SK-N-SH (cell line): ENCODE data around the gene ENTR1. TPM values are rescaled to one million over a fixed set of nuclear protein-coding genes. Genes with fewer than 3 reads are reported as not detected.

ENCODE experiments used
- CTCF ChIA-PET: fragments of 300-600, 350-600 bp; formaldehyde crosslinking; extraction: SDS; loops from one replicate; lab custom pipeline; 2021; lab: Yijun Ruan, JAX
- POLR2A ChIA-PET: fragments of 350-600 bp; sonication (Branson Sonifier 250); formaldehyde crosslinking; extraction: SDS; loops from one replicate; lab custom pipeline; 2020; ENCODE audit warnings: antibody characterized with exemption, inconsistent platforms; lab: Yijun Ruan, JAX
- DNase-seq: peaks from one replicate; pipeline ENCODE4 v3.0.0; 2012
- H2AFZ ChIP-seq: fragments of 200-600 bp; sonication (generic); 2 replicates; pipeline ENCODE4 v1.8.1; 2016; ENCODE audit warnings: antibody characterized with exemption, mild to moderate bottlenecking, low read depth
- H3F3A ChIP-seq: fragments of 200-600 bp; sonication (generic); replicated peaks from 2 replicates; pipeline ENCODE3; 2016; ENCODE audit warnings: antibody characterized with exemption, mild to moderate bottlenecking; ENCODE audit not compliant: insufficient read depth
- H3K27ac ChIP-seq, 2 experiments: fragments of 200-500 bp in 1 of 2; fragments of 200-600 bp in 1 of 2; sonication (Bioruptor generic) in 1 of 2; sonication (generic), shearing (Covaris generic) in 1 of 2; 2 replicates each; pipeline versions ENCODE4 v1.5.1 to v1.6.1; 2014 to 2016; ENCODE audit warnings: low read depth in 2 of 2, inconsistent platforms in 1 of 2, low read length in 1 of 2, mild to moderate bottlenecking in 1 of 2, mixed read lengths in 1 of 2
- H3K27me3 ChIP-seq: fragments of 200-600 bp; sonication (generic), shearing (Covaris generic); 2 replicates; pipeline ENCODE4 v1.6.1; 2016; ENCODE audit warnings: mixed run types; ENCODE audit not compliant: insufficient read depth
- H3K36me3 ChIP-seq, 2 experiments: fragments of 200-500 bp in 1 of 2; fragments of 200-600 bp in 1 of 2; sonication (Bioruptor generic) in 1 of 2; sonication (generic) in 1 of 2; replicated peaks in 1 of 2; 2 replicates each; pipeline versions ENCODE3 to v1.5.1; 2014 to 2016; ENCODE audit warnings: low read length in 1 of 2, mild to moderate bottlenecking in 1 of 2; ENCODE audit not compliant: insufficient read depth in 2 of 2, control insufficient read depth in 1 of 2
- H3K4me1 ChIP-seq, 2 experiments: fragments of 200-500 bp in 1 of 2; fragments of 200-600 bp in 1 of 2; sonication (Bioruptor generic) in 1 of 2; sonication (generic), shearing (Covaris generic) in 1 of 2; 2 replicates each; pipeline versions ENCODE4 v1.5.1 to v1.6.1; 2014 to 2016; ENCODE audit warnings: low read depth in 1 of 2, low read length in 1 of 2, mixed run types in 1 of 2; ENCODE audit not compliant: insufficient read depth in 2 of 2, control insufficient read depth in 1 of 2
- H3K4me2 ChIP-seq: fragments of 200-600 bp; sonication (generic), shearing (Covaris generic); 2 replicates; pipeline ENCODE4 v1.6.1; 2017; ENCODE audit warnings: mixed run types
- H3K4me3 ChIP-seq, 2 experiments: fragments of 200-500 bp in 1 of 2; fragments of 200-600 bp in 1 of 2; sonication (Bioruptor generic) in 1 of 2; sonication (generic), shearing (Covaris generic) in 1 of 2; 2 replicates each; pipeline versions ENCODE4 v1.5.1 to v1.8.1; 2014 to 2016; ENCODE audit warnings: low read depth in 2 of 2, inconsistent platforms in 1 of 2, low read length in 1 of 2, mild to moderate bottlenecking in 1 of 2, mixed read lengths in 1 of 2, moderate library complexity in 1 of 2
- H3K79me2 ChIP-seq: fragments of 200-600 bp; sonication (generic); 2 replicates; pipeline ENCODE4 v1.8.1; 2017; ENCODE audit warnings: mild to moderate bottlenecking; ENCODE audit not compliant: insufficient read depth
- H3K9ac ChIP-seq: fragments of 200-600 bp; sonication (generic); 2 replicates; pipeline ENCODE4 v1.6.1; 2017; ENCODE audit warnings: mixed run types
- H3K9me2 ChIP-seq: fragments of 200-600 bp; sonication (generic); 2 replicates; pipeline ENCODE4 v1.6.1; 2017; ENCODE audit warnings: mixed run types
- H3K9me3 ChIP-seq: fragments of 200-600 bp; sonication (generic); 2 replicates; pipeline ENCODE4 v1.6.1; 2017; ENCODE audit warnings: mixed run types, mild to moderate bottlenecking, moderate library complexity
- H4K20me1 ChIP-seq: fragments of 200-600 bp; sonication (generic); 2 replicates; pipeline ENCODE4 v1.6.1; 2017; ENCODE audit warnings: mild to moderate bottlenecking, mixed run types; ENCODE audit not compliant: insufficient read depth
- CHD2 ChIP-seq: fragments of 150-350 bp; IDR thresholded peaks from 2 replicates; pipeline ENCODE4 v1.6.1; 2018; ENCODE audit warnings: low read length; ENCODE audit not compliant: partially characterized antibody
- ELF1 ChIP-seq: IDR thresholded peaks from 2 replicates; pipeline ENCODE4 v1.4.0; 2012
- EZH2phosphoT487 ChIP-seq: fragments of 200-600 bp; sonication (generic); IDR thresholded peaks from 2 replicates; pipeline ENCODE4 v1.6.1; 2017; ENCODE audit warnings: low read depth, mixed run types, mild to moderate bottlenecking, antibody characterized with exemption, moderate library complexity, borderline replicate concordance
- FOXJ3 ChIP-seq: sonication (generic); formaldehyde crosslinking; IDR thresholded peaks from 2 replicates; pipeline ENCODE4 v1.5.1; 2020; ENCODE audit warnings: mild to moderate bottlenecking, missing genetic modification reagents
- FOXM1 ChIP-seq: IDR thresholded peaks from 2 replicates; pipeline ENCODE4 v1.4.0; 2012; ENCODE audit warnings: low read depth, mild to moderate bottlenecking
- GABPA ChIP-seq: IDR thresholded peaks from 2 replicates; pipeline ENCODE4 v1.4.0; 2012; ENCODE audit warnings: low read depth, mild to moderate bottlenecking
- JUND ChIP-seq: IDR thresholded peaks from 2 replicates; pipeline ENCODE4 v1.4.0; 2012
- MEF2A ChIP-seq: IDR thresholded peaks from 2 replicates; pipeline ENCODE4 v1.4.0; 2012; ENCODE audit warnings: low read depth, borderline replicate concordance
- NFIC ChIP-seq: IDR thresholded peaks from 2 replicates; pipeline ENCODE4 v1.4.0; 2012; ENCODE audit warnings: borderline replicate concordance
- NRF1 ChIP-seq: IDR thresholded peaks from 2 replicates; pipeline ENCODE4 v1.6.1; 2012; ENCODE audit warnings: low read depth, mild to moderate bottlenecking, low read length
- RFX5 ChIP-seq: IDR thresholded peaks from 2 replicates; pipeline ENCODE4 v1.6.1; 2012; ENCODE audit warnings: mild to moderate bottlenecking, improper control_type of control experiment, low read length
- SIN3A ChIP-seq: IDR thresholded peaks from 2 replicates; pipeline ENCODE4 v1.6.1; 2012; ENCODE audit warnings: low read depth, mild to moderate bottlenecking, low read length, moderate library complexity, borderline replicate concordance
- SMC3 ChIP-seq: IDR thresholded peaks from 2 replicates; pipeline ENCODE4 v1.6.1; 2012; ENCODE audit warnings: low read depth, low read length, improper control_type of control experiment
- TEAD4 ChIP-seq: IDR thresholded peaks from 2 replicates; pipeline ENCODE4 v1.4.0; 2012; ENCODE audit warnings: mild to moderate bottlenecking, borderline replicate concordance; ENCODE audit not compliant: insufficient read depth
- WGBS: methylation state at CpG from one replicate; pipeline ENCODE4 v1.1.6; 2017; ENCODE audit warnings: low lambda C conversion rate; 5-methylcytosine and 5-hydroxymethylcytosine counted together
- polyA plus RNA-seq, 3 experiments: library from polyadenylated mRNA; depleted of rRNA; stranded (reverse); fragments of >200 nt; gene quantifications; 2 replicates each; pipeline ENCODE4 v1.2.3, GENCODE V29; 2012
- TF ChIP-seq, protein P1 (sequence below): fragments of 150-350 bp; IDR thresholded peaks from 2 replicates; pipeline ENCODE4 v1.6.1; 2016; ENCODE audit warnings: mild to moderate bottlenecking, low read depth, low read length
- TF ChIP-seq, protein P2 (sequence below): fragments of 200-600 bp; sonication (generic); IDR thresholded peaks from 2 replicates; pipeline ENCODE4 v1.6.1; 2017; ENCODE audit warnings: antibody characterized with exemption, mild to moderate bottlenecking, moderate library complexity
- TF ChIP-seq, protein P3 (sequence below): fragments of 150-350 bp; IDR thresholded peaks from 2 replicates; pipeline ENCODE4 v1.6.1; 2017; ENCODE audit warnings: antibody characterized with exemption, low read length, low read depth, borderline replicate concordance
- TF ChIP-seq, protein P4 (sequence below): IDR thresholded peaks from 2 replicates; pipeline ENCODE4; 2012

ENTR1 gene
- polyA plus RNA-seq, 1 of the 3 experiments (the other 2 are of a cell fraction), result 71.3 TPM

DNA sequence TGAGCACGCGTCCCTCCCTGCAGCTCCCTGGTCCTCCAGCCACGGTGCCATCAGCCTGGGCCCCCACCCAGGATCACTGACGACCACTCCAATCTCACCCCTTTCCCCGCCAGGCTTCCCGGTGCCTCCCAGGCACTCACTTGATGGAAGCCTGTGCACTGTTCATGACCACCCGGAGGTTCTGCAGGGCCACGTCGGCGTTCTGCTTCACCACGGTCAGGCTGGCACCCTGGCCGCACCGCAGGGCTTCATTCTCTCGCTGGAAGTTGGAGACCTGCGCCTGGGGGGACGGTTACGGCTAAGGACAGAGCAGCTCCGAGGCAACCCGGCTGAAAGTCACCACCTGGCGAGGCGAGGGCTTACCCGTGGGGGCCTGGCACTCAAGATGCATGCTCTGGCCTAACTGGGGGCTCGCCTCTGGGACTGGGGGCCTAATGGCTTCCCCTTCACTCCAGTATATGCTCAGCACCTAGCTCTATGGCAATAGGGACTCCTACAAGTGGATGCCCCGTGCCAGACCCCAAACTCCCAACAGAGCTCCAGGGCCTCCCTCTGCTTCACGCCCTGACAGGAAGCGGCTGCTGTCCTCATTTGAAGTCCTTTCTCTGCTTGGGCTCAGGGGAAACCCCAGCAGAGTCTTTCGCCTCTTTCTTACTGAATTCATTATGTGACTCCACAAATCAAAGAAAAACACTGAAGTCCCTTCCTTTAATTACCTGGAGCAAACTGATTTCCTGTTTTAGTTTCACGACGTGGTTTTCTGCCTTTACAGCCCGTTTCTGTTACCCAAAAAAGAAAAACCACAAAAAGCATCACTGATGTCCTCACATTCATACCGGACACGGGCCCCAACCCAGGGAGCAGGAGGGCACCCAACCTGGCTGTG is 6.3 kb downstream of the ENTR1 start:
- DNase-seq, result no peak
- no peaks in the 10 kb centered on the region for H3K9me2 ChIP-seq
- H3K27ac ChIP-seq, result no peak overlapping the region
- H3F3A ChIP-seq, result peaks cover 19% of the 10 kb centered on the region
- H3K27me3 ChIP-seq, result no peaks in the 10 kb centered on the region
- peaks cover 13 to 58% of the 10 kb centered on the region in 2 experiments for H3K36me3 ChIP-seq
- no peak overlapping the region for H2AFZ ChIP-seq
- no peak overlapping the region for H3K9ac ChIP-seq
- H3K9me3 ChIP-seq, result no peaks in the 10 kb centered on the region
- no peak overlapping the region for H3K4me2 ChIP-seq
- 94% methylated on average over 17 of the region's 32 CpGs for WGBS
- TF ChIP-seq, protein P1, sequence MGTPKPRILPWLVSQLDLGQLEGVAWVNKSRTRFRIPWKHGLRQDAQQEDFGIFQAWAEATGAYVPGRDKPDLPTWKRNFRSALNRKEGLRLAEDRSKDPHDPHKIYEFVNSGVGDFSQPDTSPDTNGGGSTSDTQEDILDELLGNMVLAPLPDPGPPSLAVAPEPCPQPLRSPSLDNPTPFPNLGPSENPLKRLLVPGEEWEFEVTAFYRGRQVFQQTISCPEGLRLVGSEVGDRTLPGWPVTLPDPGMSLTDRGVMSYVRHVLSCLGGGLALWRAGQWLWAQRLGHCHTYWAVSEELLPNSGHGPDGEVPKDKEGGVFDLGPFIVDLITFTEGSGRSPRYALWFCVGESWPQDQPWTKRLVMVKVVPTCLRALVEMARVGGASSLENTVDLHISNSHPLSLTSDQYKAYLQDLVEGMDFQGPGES, result no peak
- TF ChIP-seq RFX5 (no peak), EZH2phosphoT487 (no peak), FOXJ3 (CRISPR knock-in tag) (no peak), CHD2 (no peak), NRF1 (no peak), ELF1 (no peak)
- TF ChIP-seq, protein P2, sequence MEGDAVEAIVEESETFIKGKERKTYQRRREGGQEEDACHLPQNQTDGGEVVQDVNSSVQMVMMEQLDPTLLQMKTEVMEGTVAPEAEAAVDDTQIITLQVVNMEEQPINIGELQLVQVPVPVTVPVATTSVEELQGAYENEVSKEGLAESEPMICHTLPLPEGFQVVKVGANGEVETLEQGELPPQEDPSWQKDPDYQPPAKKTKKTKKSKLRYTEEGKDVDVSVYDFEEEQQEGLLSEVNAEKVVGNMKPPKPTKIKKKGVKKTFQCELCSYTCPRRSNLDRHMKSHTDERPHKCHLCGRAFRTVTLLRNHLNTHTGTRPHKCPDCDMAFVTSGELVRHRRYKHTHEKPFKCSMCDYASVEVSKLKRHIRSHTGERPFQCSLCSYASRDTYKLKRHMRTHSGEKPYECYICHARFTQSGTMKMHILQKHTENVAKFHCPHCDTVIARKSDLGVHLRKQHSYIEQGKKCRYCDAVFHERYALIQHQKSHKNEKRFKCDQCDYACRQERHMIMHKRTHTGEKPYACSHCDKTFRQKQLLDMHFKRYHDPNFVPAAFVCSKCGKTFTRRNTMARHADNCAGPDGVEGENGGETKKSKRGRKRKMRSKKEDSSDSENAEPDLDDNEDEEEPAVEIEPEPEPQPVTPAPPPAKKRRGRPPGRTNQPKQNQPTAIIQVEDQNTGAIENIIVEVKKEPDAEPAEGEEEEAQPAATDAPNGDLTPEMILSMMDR, result no peak
- TF ChIP-seq, protein P3, sequence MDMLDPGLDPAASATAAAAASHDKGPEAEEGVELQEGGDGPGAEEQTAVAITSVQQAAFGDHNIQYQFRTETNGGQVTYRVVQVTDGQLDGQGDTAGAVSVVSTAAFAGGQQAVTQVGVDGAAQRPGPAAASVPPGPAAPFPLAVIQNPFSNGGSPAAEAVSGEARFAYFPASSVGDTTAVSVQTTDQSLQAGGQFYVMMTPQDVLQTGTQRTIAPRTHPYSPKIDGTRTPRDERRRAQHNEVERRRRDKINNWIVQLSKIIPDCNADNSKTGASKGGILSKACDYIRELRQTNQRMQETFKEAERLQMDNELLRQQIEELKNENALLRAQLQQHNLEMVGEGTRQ, result no peak
- ChIA-PET POLR2A (no interaction called here), CTCF (no interaction called here)
- H4K20me1 ChIP-seq, result no peaks in the 10 kb centered on the region
- peaks cover 20% of the 10 kb centered on the region for H3K79me2 ChIP-seq
- H3K4me1 ChIP-seq, result peaks cover 6 to 14% of the 10 kb centered on the region in 2 experiments; a peak in 3 of 4 replicates
- no peak overlapping the region for H3K4me3 ChIP-seq

DNA sequence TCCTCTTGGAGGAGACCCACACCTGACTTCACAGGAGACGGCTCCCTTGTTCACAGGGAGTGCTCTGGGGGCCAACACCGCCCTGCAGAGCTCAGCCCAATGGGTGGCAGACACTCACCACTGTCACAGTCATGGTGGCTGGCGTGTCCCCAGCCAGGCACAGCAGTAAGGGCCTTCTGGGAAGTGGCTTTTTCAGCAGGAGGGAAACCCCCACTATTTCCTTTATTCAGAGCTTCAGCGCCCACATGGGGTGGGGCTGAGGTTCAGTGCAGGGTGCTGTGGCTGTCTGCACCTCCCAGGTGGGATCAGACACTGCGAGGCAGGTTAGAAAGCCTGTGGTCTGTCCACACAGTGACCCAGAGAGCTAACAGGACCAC is 6.9 kb downstream of the ENTR1 start:
- no peaks in the 10 kb centered on the region for H3K9me2 ChIP-seq
- 98% methylated on average over 4 of the region's 5 CpGs for WGBS
- H3K27ac ChIP-seq, result no peak overlapping the region
- no peak overlapping the region for H3K4me3 ChIP-seq
- peaks cover 13 to 62% of the 10 kb centered on the region in 2 experiments for H3K36me3 ChIP-seq
- peaks cover 4% of the 10 kb centered on the region; the same call in 1 of the 2 replicates for H4K20me1 ChIP-seq
- peaks cover 19% of the 10 kb centered on the region for H3F3A ChIP-seq
- H2AFZ ChIP-seq, result no peak overlapping the region
- CTCF ChIA-PET, result no interaction called here
- no peak overlapping the region for H3K9ac ChIP-seq
- H3K79me2 ChIP-seq, result peaks cover 20% of the 10 kb centered on the region
- H3K27me3 ChIP-seq, result no peaks in the 10 kb centered on the region
- H3K9me3 ChIP-seq, result no peaks in the 10 kb centered on the region
- DNase-seq, result no peak
- TF ChIP-seq SMC3 (no peak), NRF1 (no peak), FOXM1 (no peak), FOXJ3 (CRISPR knock-in tag) (no peak), MEF2A (no peak), TEAD4 (no peak), NFIC (no peak), JUND (no peak), ELF1 (no peak), SIN3A (no peak), GABPA (no peak)
- TF ChIP-seq, protein P4, sequence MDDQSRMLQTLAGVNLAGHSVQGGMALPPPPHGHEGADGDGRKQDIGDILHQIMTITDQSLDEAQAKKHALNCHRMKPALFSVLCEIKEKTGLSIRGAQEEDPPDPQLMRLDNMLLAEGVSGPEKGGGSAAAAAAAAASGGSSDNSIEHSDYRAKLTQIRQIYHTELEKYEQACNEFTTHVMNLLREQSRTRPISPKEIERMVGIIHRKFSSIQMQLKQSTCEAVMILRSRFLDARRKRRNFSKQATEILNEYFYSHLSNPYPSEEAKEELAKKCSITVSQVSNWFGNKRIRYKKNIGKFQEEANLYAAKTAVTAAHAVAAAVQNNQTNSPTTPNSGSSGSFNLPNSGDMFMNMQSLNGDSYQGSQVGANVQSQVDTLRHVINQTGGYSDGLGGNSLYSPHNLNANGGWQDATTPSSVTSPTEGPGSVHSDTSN, result no peak
- TF ChIP-seq, protein P3, result no peak
- TF ChIP-seq, all 33 proteins: peak for 0
- POLR2A ChIA-PET, result no interaction called here
- Histone ChIP-seq H3K4me1 (peaks cover 3 to 14% of the 10 kb centered on the region in 2 experiments; a peak in 2 of 4 replicates), H3K4me2 (no peak overlapping the region)
